GM12873 (cell line): Measurements from ENCODE around the gene RASGRP2.

Experiments used
- CTCF ChIP-seq: IDR thresholded peaks from 2 replicates; pipeline ENCODE4 v1.5.1; 2012; ENCODE audit warnings: low read depth, mild to moderate bottlenecking, moderate library complexity, low read length, control low read depth; ENCODE audit not compliant: insufficient read depth; ENCODE audit errors: missing control alignments

RASGRP2 gene

GRCh38 chr11:64768300-64768694, 24.4 kb upstream of the RASGRP2 start:
- no peak for TF ChIP-seq CTCF

- peak; percentile 87 for TF ChIP-seq CTCF
Measured at GRCh38 chr11:64767344-64768299, 23.7 kb upstream of the RASGRP2 start.

GRCh38 chr11:64766881-64767280, 22.9 kb upstream of the RASGRP2 start:
- TF ChIP-seq CTCF: no peak

GRCh38 chr11:64765851-64766665, 22.1 kb upstream of the RASGRP2 start:
- TF ChIP-seq CTCF: no peak

GRCh38 chr11:64765291-64765850, 21.4 kb upstream of the RASGRP2 start:
- TF ChIP-seq CTCF: peak; percentile 44

- no peak for TF ChIP-seq CTCF
Measured at GRCh38 chr11:64764753-64765152, 20.8 kb upstream of the RASGRP2 start.

GRCh38 chr11:64764040-64764611, 20.2 kb upstream of the RASGRP2 start:
- TF ChIP-seq CTCF: no peak
